Uterus (tissue), 4 donors: ENCODE data around the gene ARID1B. TPM values are rescaled to one million over a fixed set of nuclear protein-coding genes. Genes with fewer than 3 reads are reported as not detected.

Experiments used
- DNase-seq, 2 donors: peaks; one replicate each; pipeline ENCODE4 v3.0.0-alpha.2; 2019 to 2020
- H3K27ac ChIP-seq, 2 donors: fragments of 200-600 bp; sonication (generic); 1 replicate in 1 of 2; 2 replicates in 1 of 2; pipeline ENCODE4 v1.5.1; 2016 to 2018
- H3K27me3 ChIP-seq, 2 donors: fragments of 200-600 bp; sonication (generic); one replicate each; pipeline ENCODE4 v1.5.1; 2018 to 2019; ENCODE audit warnings: control low read depth in 1 of 2
- H3K36me3 ChIP-seq, 2 donors: fragments of 200-600 bp; sonication (generic); one replicate each; pipeline ENCODE4 v1.5.1; 2019; ENCODE audit warnings: control low read depth in 1 of 2
- H3K4me1 ChIP-seq, 2 donors: fragments of 200-600 bp; sonication (generic); one replicate each; pipeline ENCODE4 v1.5.1; 2018 to 2019; ENCODE audit warnings: control low read depth in 1 of 2
- H3K4me3 ChIP-seq, 2 donors: fragments of 200-600 bp; sonication (generic); 1 replicate in 1 of 2; 2 replicates in 1 of 2; pipeline ENCODE4 v1.5.1; 2018 to 2019; ENCODE audit warnings: mild to moderate bottlenecking in 1 of 2
- H3K9me3 ChIP-seq, 2 donors: fragments of 200-600 bp; sonication (generic); one replicate each; pipeline ENCODE4 v1.5.1; 2019; ENCODE audit warnings: control low read depth in 1 of 2
- POLR2A ChIP-seq, 2 donors: fragments of 450-650 bp; IDR thresholded peaks; one replicate each; pipeline ENCODE4 v1.6.1; 2016; ENCODE audit warnings: antibody characterized with exemption in 2 of 2, mild to moderate bottlenecking in 1 of 2, moderate library complexity in 1 of 2
- intact Hi-C: fragments of 100-400 bp; cut with DNase I; formaldehyde crosslinking; loops from one replicate; pipeline ENCODE4 v1.15.1; 2023; ENCODE audit warnings: low total_unique reads
- total RNA-seq, 4 donors: library from RNA; depleted of rRNA in 3 of 4; stranded (reverse); fragments of >200 nt in 3 of 4; gene quantifications; one replicate each; pipeline versions ENCODE4 v1.1.0 to v1.2.4, GENCODE V29; 2014 to 2023
- TF ChIP-seq, protein P1 (sequence below), 4 experiments: fragments of 200-600 bp in 2 of 4; fragments of 450-650 bp in 2 of 4; sonication (generic) in 2 of 4; IDR thresholded peaks; one replicate each; pipeline ENCODE4 v1.5.1; 2016 to 2019; ENCODE audit warnings: antibody characterized with exemption in 4 of 4, mild to moderate bottlenecking in 2 of 4, moderate library complexity in 1 of 4
- donor health status: DM: yes; HTN: yes; CAD: no.

ARID1B gene
- total RNA-seq, 4 donors from 2014 or later = 63.8 to 198 (median 125) TPM

GRCh38 chr6:156884306-156884705 lies 107.1 kb downstream of the ARID1B start:
- peaks cover 0 to 4% of the 10 kb centered on the region in 2 donors for H3K4me1 ChIP-seq
- TF ChIP-seq, protein P1, sequence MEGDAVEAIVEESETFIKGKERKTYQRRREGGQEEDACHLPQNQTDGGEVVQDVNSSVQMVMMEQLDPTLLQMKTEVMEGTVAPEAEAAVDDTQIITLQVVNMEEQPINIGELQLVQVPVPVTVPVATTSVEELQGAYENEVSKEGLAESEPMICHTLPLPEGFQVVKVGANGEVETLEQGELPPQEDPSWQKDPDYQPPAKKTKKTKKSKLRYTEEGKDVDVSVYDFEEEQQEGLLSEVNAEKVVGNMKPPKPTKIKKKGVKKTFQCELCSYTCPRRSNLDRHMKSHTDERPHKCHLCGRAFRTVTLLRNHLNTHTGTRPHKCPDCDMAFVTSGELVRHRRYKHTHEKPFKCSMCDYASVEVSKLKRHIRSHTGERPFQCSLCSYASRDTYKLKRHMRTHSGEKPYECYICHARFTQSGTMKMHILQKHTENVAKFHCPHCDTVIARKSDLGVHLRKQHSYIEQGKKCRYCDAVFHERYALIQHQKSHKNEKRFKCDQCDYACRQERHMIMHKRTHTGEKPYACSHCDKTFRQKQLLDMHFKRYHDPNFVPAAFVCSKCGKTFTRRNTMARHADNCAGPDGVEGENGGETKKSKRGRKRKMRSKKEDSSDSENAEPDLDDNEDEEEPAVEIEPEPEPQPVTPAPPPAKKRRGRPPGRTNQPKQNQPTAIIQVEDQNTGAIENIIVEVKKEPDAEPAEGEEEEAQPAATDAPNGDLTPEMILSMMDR (IDR thresholded peaks at IDR 0.05) = no peak
- TF ChIP-seq POLR2A (IDR thresholded peaks at IDR 0.05) = no peak
- H3K27ac ChIP-seq = no peak overlapping the region
- no peak overlapping the region for H3K4me3 ChIP-seq
- no peaks in the 10 kb centered on the region for H3K27me3 ChIP-seq
- no peaks in the 10 kb centered on the region for H3K9me3 ChIP-seq
- no peaks in the 10 kb centered on the region for H3K36me3 ChIP-seq
- no peak for DNase-seq
- intact Hi-C loops = no loop called here

DNA sequence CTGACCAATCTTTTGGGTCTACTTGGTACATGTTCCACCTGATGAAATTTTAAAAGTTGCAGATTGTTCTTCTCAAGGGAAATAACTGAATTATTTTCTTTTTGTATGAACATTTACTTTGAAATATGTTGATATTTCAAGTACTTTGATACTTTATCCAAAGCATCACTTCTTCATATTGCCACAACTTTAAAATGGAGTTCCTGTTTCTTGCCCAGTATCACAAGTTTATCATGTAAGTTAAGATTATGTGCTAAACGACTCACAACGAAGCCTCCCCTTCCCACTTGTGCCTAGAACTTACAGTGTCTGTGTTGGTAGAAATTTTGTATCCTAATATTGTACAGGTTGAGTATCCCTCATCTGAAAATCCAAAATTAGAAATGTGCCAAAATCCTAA lies 108.4 kb downstream of the ARID1B start:
- no peak for TF ChIP-seq POLR2A (IDR thresholded peaks at IDR 0.05)
- TF ChIP-seq, protein P1 (IDR thresholded peaks at IDR 0.05) = no peak
- no peak overlapping the region for H3K4me3 ChIP-seq
- no peaks in the 10 kb centered on the region for H3K9me3 ChIP-seq
- no peaks in the 10 kb centered on the region for H3K36me3 ChIP-seq
- no peak overlapping the region for H3K27ac ChIP-seq
- H3K4me1 ChIP-seq = peaks cover 0 to 4% of the 10 kb centered on the region in 2 donors
- DNase-seq = no peak
- H3K27me3 ChIP-seq = no peaks in the 10 kb centered on the region
- intact Hi-C loops = no loop called here

GRCh38 chr6:156886409-156886808 lies 109.2 kb downstream of the ARID1B start:
- no peaks in the 10 kb centered on the region for H3K36me3 ChIP-seq
- TF ChIP-seq, protein P1 (IDR thresholded peaks at IDR 0.05) = no peak
- TF ChIP-seq POLR2A (IDR thresholded peaks at IDR 0.05) = no peak
- DNase-seq = no peak
- H3K4me3 ChIP-seq = no peak overlapping the region
- intact Hi-C loops = no loop called here
- H3K9me3 ChIP-seq = no peaks in the 10 kb centered on the region
- peaks cover 0 to 8% of the 10 kb centered on the region in 2 donors for H3K4me1 ChIP-seq
- H3K27me3 ChIP-seq = no peaks in the 10 kb centered on the region
- H3K27ac ChIP-seq = peak overlapping the region in 1 of 2 donors; percentile 22

DNA sequence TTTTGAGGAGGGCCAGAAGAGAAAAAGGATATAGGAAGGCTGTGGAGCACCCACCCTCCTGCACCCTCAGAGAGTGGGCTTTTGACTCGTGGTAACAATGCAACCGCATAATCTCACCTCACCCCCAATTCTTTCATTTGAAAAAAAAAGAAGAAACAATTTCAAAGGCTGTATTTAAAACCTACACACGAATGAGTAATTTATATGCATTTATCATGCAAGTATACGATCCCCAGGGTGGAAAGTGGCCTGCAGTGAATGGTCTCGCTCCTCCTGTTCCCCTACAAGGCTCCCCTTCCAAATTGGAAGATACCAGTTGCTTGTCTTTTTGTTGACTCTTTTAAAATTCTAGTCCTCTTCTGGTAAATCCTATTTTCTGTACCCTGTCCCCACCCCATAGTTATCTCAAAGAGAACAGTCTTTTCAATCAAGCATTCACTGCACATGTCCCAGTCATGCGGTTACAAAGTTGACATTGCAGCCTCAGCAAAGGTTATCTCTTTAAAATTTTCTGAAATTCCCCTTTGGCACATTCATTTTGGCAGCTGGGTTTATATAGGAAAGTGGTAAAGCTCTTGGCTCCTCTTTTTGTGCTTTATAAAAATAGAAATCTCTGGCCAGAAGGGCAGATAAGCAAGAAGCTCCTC lies 110.6 kb downstream of the ARID1B start:
- TF ChIP-seq POLR2A (IDR thresholded peaks at IDR 0.05) = no peak
- TF ChIP-seq, protein P1 (IDR thresholded peaks at IDR 0.05) = no peak
- Histone ChIP-seq H3K36me3 (no peaks in the 10 kb centered on the region), H3K27ac (no peak overlapping the region), H3K9me3 (no peaks in the 10 kb centered on the region), H3K4me1 (peaks cover 0 to 8% of the 10 kb centered on the region in 2 donors), H3K27me3 (no peaks in the 10 kb centered on the region), H3K4me3 (no peak overlapping the region)
- intact Hi-C loops = no loop called here
- DNase-seq = no peak

GRCh38 chr6:156889469-156889868 lies 112.3 kb downstream of the ARID1B start:
- peaks cover 0 to 8% of the 10 kb centered on the region in 2 donors for H3K4me1 ChIP-seq
- no peak for DNase-seq
- H3K4me3 ChIP-seq = no peak overlapping the region
- no peak overlapping the region for H3K27ac ChIP-seq
- intact Hi-C loops = no loop called here
- H3K36me3 ChIP-seq = no peaks in the 10 kb centered on the region
- H3K9me3 ChIP-seq = no peaks in the 10 kb centered on the region
- H3K27me3 ChIP-seq = no peaks in the 10 kb centered on the region
- TF ChIP-seq, protein P1 (IDR thresholded peaks at IDR 0.05) = no peak
- TF ChIP-seq POLR2A (IDR thresholded peaks at IDR 0.05) = no peak
